ENCODE data around the gene PHYHIPL. TPM values are rescaled to one million over a fixed set of nuclear protein-coding genes. Genes with fewer than 3 reads are reported as not detected.

PHYHIPL gene
- total RNA-seq, 4 donors from 2014 or later = 0.10 to 0.29 TPM; not detected in 2

DNA sequence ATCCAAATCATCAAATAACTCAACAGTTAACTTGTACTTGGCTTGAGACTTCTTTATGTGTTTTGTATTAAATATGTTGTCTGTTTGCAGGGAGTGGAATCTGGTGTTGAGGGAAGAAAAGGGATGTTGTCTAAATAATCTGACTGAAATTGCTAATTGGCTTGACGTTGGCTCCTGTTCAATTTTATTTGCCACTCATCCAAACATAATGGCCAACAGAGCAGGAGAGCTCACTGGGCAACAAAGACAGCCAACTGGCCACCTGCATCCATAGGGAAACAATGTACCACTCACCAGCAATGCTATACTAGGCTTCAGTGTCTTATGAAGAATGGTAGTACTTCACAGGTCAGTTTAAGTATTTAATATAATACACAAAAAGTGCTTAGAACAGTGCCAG is 105.4 kb downstream of the PHYHIPL start:
- intact Hi-C loops (cut with DNase I; ENCODE audit: low total_unique reads) = loop anchor here (10.0 kb wide), 1 partner anchor 1933 kb away; no protein-coding TSS in a partner anchor

DNA sequence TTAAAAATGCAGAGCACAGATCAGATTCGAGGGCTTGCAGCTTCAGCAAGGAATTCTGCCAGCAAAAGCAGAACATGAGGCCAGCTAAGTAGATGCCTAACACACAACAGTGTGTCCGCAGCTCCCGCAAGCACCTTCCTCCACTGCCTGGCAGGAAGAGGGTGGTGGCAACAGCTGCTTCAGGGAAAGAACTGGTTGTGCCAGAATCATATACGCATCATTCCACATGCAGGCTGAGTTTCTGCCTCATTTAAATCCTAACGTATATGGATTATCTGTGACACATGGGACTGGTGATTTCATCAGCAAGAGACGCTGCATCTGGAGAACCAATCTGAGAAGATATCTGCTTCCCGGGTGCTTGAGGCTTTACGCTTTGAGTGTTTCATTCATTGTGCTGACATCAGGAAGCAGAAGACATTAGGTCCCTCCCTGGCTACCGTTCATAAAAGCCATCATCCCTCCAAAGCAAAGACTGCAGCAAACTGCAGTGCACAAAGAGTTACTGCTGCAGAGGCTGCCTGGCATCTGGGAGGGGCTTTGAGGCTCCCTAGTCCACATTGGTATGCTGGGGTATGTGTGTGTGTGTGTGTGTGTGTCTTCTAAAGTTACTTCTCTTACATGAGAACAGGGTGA is 107.1 kb downstream of the PHYHIPL start:
- no peak for TF ChIP-seq POLR2A (IDR thresholded peaks at IDR 0.05)
- TF ChIP-seq, protein P1, sequence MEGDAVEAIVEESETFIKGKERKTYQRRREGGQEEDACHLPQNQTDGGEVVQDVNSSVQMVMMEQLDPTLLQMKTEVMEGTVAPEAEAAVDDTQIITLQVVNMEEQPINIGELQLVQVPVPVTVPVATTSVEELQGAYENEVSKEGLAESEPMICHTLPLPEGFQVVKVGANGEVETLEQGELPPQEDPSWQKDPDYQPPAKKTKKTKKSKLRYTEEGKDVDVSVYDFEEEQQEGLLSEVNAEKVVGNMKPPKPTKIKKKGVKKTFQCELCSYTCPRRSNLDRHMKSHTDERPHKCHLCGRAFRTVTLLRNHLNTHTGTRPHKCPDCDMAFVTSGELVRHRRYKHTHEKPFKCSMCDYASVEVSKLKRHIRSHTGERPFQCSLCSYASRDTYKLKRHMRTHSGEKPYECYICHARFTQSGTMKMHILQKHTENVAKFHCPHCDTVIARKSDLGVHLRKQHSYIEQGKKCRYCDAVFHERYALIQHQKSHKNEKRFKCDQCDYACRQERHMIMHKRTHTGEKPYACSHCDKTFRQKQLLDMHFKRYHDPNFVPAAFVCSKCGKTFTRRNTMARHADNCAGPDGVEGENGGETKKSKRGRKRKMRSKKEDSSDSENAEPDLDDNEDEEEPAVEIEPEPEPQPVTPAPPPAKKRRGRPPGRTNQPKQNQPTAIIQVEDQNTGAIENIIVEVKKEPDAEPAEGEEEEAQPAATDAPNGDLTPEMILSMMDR (IDR thresholded peaks at IDR 0.05) = no peak
- DNase-seq (ENCODE audit: low spot score in 2 of 2) = no peak
- no peak overlapping the region for H3K4me3 ChIP-seq (ENCODE audit: low read depth, poor library complexity, severe bottlenecking)
- 21 to 23% methylated on average over 9 of the region's 9 CpGs for WGBS, 2 donors
- intact Hi-C loops (cut with DNase I; ENCODE audit: low total_unique reads) = loop anchor here (10.0 kb wide), 1 partner anchor 1931 kb away; no protein-coding TSS in a partner anchor

More for the DNA sequence above, 105.4 kb downstream of the PHYHIPL start:
- TF ChIP-seq POLR2A (IDR thresholded peaks at IDR 0.05) = no peak
- TF ChIP-seq, protein P1 (IDR thresholded peaks at IDR 0.05) = no peak
- DNase-seq (ENCODE audit: low spot score in 2 of 2) = no peak
- no peak overlapping the region for H3K4me3 ChIP-seq (ENCODE audit: low read depth, poor library complexity, severe bottlenecking)
- WGBS, 2 donors = 46 to 64% methylated on average over 1 of the region's 1 CpG

DNA sequence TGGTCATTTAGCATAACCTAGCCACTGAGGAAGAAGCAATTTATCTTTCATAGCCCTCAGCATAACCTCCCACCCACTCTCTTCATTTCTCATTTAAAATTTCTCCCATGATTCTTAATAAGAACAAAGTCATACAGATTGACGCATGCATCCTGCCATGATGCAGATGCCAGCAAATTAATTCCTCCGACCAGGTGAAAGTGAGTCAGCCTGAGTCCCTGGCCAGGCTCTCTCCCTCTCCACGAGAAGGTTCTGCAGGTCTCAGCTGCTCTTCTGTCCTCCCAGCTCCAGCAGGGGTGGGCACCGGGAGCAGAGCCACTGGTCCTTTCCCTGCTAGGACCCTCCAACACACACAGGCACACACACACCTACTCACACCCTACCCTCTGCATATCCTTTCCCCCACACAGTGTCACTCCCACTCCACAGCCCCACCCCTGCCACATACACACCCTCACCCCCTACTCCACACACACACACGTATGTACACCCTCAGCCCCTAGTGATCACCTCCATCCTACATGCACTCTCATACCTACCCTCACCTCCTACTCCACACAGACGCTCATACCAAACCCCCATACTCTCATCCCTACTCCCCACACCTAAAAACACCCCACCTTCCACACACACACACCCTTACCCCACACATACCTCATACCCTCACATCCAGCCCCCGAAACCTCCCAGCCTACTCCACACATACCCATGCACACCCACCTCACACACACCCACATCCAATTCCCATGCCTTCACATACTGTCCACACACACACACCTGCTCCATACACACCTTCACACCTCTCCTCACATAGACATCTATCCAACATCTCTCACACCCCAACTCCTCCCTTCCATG is 107.9 kb downstream of the PHYHIPL start:
- intact Hi-C loops (cut with DNase I; ENCODE audit: low total_unique reads) = loop anchor here (10.0 kb wide), 1 partner anchor 1930 kb away; no protein-coding TSS in a partner anchor

DNA sequence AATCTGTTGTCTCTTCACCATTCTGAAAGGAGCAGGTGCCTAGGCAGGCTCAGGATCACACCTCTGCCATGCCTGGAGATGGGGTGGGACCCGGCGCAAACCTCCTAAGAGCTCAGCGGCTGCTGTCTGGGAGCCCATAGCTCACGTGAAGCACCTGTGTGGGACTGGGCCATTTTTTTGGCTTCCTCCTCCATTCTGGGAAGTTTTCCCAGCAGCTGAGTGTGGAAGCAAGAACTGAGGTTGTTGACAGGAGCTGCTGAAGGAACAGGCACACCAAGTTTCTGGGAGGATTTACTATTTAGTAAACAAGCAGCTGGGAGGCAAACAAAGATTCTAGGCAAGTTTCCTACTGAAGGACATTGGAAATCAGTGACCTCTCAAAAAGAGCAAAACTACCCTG is 108.6 kb downstream of the PHYHIPL start:
- no peak overlapping the region for H3K4me3 ChIP-seq (ENCODE audit: low read depth, poor library complexity, severe bottlenecking)
- no peak for TF ChIP-seq POLR2A (IDR thresholded peaks at IDR 0.05)
- TF ChIP-seq, protein P1 (IDR thresholded peaks at IDR 0.05) = no peak
- intact Hi-C loops (cut with DNase I; ENCODE audit: low total_unique reads) = loop anchor here (10.0 kb wide), 1 partner anchor 1930 kb away; no protein-coding TSS in a partner anchor
- no peak for DNase-seq (ENCODE audit: low spot score in 2 of 2)
- 60 to 68% methylated on average over 4 of the region's 4 CpGs for WGBS, 2 donors

More for the DNA sequence above, 107.9 kb downstream of the PHYHIPL start:
- TF ChIP-seq POLR2A (IDR thresholded peaks at IDR 0.05) = no peak
- TF ChIP-seq, protein P1 (IDR thresholded peaks at IDR 0.05) = no peak
- WGBS, 2 donors = 60 to 69% methylated on average over 7 of the region's 7 CpGs
- no peak for DNase-seq (ENCODE audit: low spot score in 2 of 2)
- no peak overlapping the region for H3K4me3 ChIP-seq (ENCODE audit: low read depth, poor library complexity, severe bottlenecking)

DNA sequence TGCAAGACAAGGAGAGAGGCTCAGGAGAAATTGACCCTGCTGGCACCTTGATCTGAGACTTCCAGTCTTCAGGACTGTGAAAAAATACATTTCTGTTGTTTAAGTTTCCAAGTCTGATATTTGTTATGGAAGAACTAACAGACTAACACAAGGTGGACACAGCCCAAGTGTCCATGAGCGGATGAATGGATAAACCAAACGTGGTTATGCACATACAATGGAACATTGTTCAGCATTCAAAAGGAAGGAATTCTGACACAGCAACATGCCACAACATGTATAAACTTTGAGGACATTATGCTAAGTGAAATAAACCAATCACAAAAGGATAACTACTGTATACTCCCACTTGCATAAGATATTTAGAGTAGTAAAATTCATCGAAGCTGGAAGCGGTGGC is 109.4 kb downstream of the PHYHIPL start:
- WGBS, 2 donors = 77 to 90% methylated on average over 4 of the region's 4 CpGs
- TF ChIP-seq POLR2A (IDR thresholded peaks at IDR 0.05) = no peak
- TF ChIP-seq, protein P1 (IDR thresholded peaks at IDR 0.05) = no peak

More for the DNA sequence above, 109.4 kb downstream of the PHYHIPL start:
- intact Hi-C loops (cut with DNase I; ENCODE audit: low total_unique reads) = loop anchor here (10.0 kb wide), 1 partner anchor 1929 kb away; no protein-coding TSS in a partner anchor
- H3K4me3 ChIP-seq (ENCODE audit: low read depth, poor library complexity, severe bottlenecking) = no peak overlapping the region
- DNase-seq (ENCODE audit: low spot score in 2 of 2) = no peak

All from lower leg skin (tissue), 4 donors.